ENCODE measurements around the gene ZNF670. TPM values are rescaled to one million over a fixed set of nuclear protein-coding genes. Genes with fewer than 3 reads are reported as not detected.

ZNF670 gene
- total and polyA plus RNA-seq, 9 of the 15 experiments (the other 6 are each of a cell fraction or from before 2014, with no cell fraction given), result 7.1 to 23.4 (median 11.8) TPM

- TF ChIP-seq SREBF2 (CRISPR knock-in tag; IDR thresholded peaks at IDR 0.05), result no peak
These were observed 17.8 kb downstream of the ZNF670 start (continued) for GRCh38 chr1:247060771-247061170.

DNA sequence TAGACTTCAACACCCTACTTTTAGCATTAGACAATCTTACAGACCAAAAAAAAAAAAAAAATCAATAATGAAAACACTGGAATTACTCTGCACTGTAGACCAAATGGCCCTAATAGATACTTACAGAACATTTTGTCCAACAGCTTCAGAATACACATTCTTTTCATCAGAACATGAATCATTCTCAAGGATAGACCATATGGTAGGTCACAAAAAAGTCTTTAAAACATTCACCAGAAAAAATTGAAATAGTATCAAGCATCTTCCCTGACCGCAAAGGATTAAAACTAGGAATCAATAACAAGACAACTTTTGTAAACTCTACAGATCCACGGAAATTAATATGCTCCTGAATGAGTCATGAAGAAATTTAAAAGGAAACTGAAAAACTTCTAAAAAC is 22.5 kb downstream of the ZNF670 start:
- peaks cover 0 to 5% of the 10 kb centered on the region in 2 experiments; a peak in 2 of 5 replicates for H3K4me1 ChIP-seq (replicated peaks in 1 of 2; ENCODE audit: control insufficient read depth in 2 of 2, insufficient read depth in 2 of 2, low read length in 2 of 2)
- H3K36me3 ChIP-seq (ENCODE audit: control insufficient read depth, insufficient read depth, low read length), result no peaks in the 10 kb centered on the region
- ChIA-PET POLR2A (no interaction called here), CTCF (ENCODE audit: low intra/inter-chr PET ratio) (no interaction called here)
- DNase-seq (ENCODE audit: extremely low read depth in 1 of 4, low spot score in 3 of 4) (no peak), ATAC-seq (no peak), FAIRE-seq (no peak)
- H3K9me1 ChIP-seq (ENCODE audit: control insufficient read depth, insufficient read depth, low read length), result no peaks in the 10 kb centered on the region
- H4K20me1 ChIP-seq (replicated peaks; ENCODE audit: control insufficient read depth, insufficient read depth, low read length), result no peaks in the 10 kb centered on the region
- in situ Hi-C loops (cut with MboI) (no loop called here), intact Hi-C loops (cut with micrococcal nuclease) (no loop called here)
- H3K27ac ChIP-seq (ENCODE audit: extremely low read depth, low read depth, low read length), result no peak overlapping the region
- H3K9me3 ChIP-seq (replicated peaks; ENCODE audit: control insufficient read depth, insufficient read depth, low read depth, low read length), result peaks cover 29% of the 10 kb centered on the region
- H3K9ac ChIP-seq (ENCODE audit: insufficient read depth in 1 of 2, low read depth in 2 of 2, low read length in 2 of 2), result no peak overlapping the region
- no peak overlapping the region for H3K4me3 ChIP-seq
- H3K4me2 ChIP-seq (ENCODE audit: insufficient read depth, low read length), result no peak overlapping the region
- no peaks in the 10 kb centered on the region for H3K27me3 ChIP-seq (ENCODE audit: control insufficient read depth in 2 of 2, insufficient read depth in 2 of 2, low read length in 2 of 2)
- H2AFZ ChIP-seq (ENCODE audit: low read depth, low read length), result no peak overlapping the region
- BruUV-seq (replicated peaks), result no TSS peak
- 86% methylated on average over 2 of the region's 2 CpGs for WGBS (ENCODE audit: insufficient coverage, low coverage, missing lambda C conversion rate)
- peaks cover 63% of the 10 kb centered on the region for H3K79me2 ChIP-seq (ENCODE audit: control insufficient read depth, insufficient read depth, low read length)
- TF ChIP-seq NFYB (IDR thresholded peaks at IDR 0.05; ENCODE audit: extremely low read depth, insufficient read length) (no peak), TOE1 (IDR thresholded peaks at IDR 0.05; ENCODE audit: borderline replicate concordance) (no peak), TOE1 (CRISPR knock-in tag; IDR thresholded peaks at IDR 0.05; ENCODE audit: borderline replicate concordance, low read depth) (no peak), POLR2A (conservative IDR thresholded peaks at IDR 0.05) (no peak), PRPF4 (IDR thresholded peaks at IDR 0.05; ENCODE audit: insufficient read depth, low read depth, low read length, poor library complexity, severe bottlenecking) (no peak), CBX3 (IDR thresholded peaks at IDR 0.05; ENCODE audit: borderline replicate concordance in 1 of 2, low read length in 2 of 2) (no peak), HINFP (tag; conservative IDR thresholded peaks at IDR 0.05; ENCODE audit: low read depth) (no peak), ZBTB33 (CRISPR knock-in tag; IDR thresholded peaks at IDR 0.05) (no peak), ZBTB9 (CRISPR knock-in tag; IDR thresholded peaks at IDR 0.05) (no peak), CHD2 (IDR thresholded peaks at IDR 0.05; ENCODE audit: low read depth, low read length) (no peak), TRIM24 (IDR thresholded peaks at IDR 0.05) (no peak)
- TF ChIP-seq, protein P1, sequence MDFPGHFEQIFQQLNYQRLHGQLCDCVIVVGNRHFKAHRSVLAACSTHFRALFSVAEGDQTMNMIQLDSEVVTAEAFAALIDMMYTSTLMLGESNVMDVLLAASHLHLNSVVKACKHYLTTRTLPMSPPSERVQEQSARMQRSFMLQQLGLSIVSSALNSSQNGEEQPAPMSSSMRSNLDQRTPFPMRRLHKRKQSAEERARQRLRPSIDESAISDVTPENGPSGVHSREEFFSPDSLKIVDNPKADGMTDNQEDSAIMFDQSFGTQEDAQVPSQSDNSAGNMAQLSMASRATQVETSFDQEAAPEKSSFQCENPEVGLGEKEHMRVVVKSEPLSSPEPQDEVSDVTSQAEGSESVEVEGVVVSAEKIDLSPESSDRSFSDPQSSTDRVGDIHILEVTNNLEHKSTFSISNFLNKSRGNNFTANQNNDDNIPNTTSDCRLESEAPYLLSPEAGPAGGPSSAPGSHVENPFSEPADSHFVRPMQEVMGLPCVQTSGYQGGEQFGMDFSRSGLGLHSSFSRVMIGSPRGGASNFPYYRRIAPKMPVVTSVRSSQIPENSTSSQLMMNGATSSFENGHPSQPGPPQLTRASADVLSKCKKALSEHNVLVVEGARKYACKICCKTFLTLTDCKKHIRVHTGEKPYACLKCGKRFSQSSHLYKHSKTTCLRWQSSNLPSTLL (IDR thresholded peaks at IDR 0.05), result no peak
- TF ChIP-seq, protein P2, sequence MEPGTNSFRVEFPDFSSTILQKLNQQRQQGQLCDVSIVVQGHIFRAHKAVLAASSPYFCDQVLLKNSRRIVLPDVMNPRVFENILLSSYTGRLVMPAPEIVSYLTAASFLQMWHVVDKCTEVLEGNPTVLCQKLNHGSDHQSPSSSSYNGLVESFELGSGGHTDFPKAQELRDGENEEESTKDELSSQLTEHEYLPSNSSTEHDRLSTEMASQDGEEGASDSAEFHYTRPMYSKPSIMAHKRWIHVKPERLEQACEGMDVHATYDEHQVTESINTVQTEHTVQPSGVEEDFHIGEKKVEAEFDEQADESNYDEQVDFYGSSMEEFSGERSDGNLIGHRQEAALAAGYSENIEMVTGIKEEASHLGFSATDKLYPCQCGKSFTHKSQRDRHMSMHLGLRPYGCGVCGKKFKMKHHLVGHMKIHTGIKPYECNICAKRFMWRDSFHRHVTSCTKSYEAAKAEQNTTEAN (CRISPR knock-in tag; IDR thresholded peaks at IDR 0.05), result no peak

Data from K562 (cell line).